Measurements from ENCODE around the gene KYAT1. TPM values are rescaled to one million over a fixed set of nuclear protein-coding genes. Genes with fewer than 3 reads are reported as not detected.

Gene KYAT1
- total and polyA plus RNA-seq, 11 donors: 9.5 to 16.7 (median 12.6) TPM

DNA sequence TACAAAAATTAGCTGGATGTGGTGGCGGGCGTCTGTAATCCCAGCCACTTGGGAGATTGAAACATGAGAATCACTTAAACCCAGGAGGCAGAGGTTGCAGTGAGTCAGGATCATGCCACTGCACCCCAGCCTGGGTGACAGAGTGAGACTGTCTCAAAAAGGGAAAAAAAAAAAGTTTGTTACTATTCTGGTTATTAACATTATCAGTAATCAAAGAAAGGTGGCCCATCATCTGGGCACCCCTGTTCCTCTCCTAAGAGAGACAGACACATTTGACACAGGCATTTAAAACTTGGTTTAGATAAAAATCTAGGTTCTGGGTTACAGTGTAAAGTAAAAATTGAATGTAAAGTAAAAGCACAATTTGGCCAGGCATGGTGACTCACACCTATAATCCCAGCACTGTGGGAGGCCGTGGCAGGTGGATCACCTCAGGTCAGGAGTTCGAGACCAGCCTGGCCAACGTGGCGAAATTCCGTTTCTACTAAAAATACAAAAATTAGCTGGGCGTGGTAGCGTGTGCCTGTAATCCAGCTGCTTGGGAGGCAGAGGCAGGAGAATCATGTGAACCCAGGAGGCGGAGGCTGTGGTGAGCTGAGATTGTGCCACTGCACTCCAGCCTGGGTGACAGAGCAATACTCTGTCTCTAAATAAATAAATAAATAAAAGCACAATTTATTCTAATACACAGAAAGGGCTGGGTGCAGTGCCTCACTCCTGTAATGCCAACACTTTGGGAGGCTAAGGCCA lies 22.3 kb upstream of the KYAT1 start:
- intact Hi-C loops (cut with DNase I): no loop called here
- TF ChIP-seq, protein P1, sequence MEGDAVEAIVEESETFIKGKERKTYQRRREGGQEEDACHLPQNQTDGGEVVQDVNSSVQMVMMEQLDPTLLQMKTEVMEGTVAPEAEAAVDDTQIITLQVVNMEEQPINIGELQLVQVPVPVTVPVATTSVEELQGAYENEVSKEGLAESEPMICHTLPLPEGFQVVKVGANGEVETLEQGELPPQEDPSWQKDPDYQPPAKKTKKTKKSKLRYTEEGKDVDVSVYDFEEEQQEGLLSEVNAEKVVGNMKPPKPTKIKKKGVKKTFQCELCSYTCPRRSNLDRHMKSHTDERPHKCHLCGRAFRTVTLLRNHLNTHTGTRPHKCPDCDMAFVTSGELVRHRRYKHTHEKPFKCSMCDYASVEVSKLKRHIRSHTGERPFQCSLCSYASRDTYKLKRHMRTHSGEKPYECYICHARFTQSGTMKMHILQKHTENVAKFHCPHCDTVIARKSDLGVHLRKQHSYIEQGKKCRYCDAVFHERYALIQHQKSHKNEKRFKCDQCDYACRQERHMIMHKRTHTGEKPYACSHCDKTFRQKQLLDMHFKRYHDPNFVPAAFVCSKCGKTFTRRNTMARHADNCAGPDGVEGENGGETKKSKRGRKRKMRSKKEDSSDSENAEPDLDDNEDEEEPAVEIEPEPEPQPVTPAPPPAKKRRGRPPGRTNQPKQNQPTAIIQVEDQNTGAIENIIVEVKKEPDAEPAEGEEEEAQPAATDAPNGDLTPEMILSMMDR (IDR thresholded peaks at IDR 0.05): no peak
- no peak for TF ChIP-seq POLR2A (IDR thresholded peaks at IDR 0.05)
- 92 to 96% (median 94%) methylated on average over 10 of the region's 10 CpGs for WGBS, 4 donors
- H3K27me3 ChIP-seq: no peaks in the 10 kb centered on the region
- peak overlapping the region in 1 of 12 donors; percentile 64 for H3K27ac ChIP-seq
- H3K4me1 ChIP-seq: peaks cover 0 to 65% (median 38%) of the 10 kb centered on the region in 12 donors
- H3K36me3 ChIP-seq: peaks cover 3 to 29% (median 22%) of the 10 kb centered on the region in 9 donors
- H3K9me3 ChIP-seq: no peaks in the 10 kb centered on the region
- DNase-seq (no peak), ATAC-seq (no peak)
- H3K4me3 ChIP-seq: no peak overlapping the region

DNA sequence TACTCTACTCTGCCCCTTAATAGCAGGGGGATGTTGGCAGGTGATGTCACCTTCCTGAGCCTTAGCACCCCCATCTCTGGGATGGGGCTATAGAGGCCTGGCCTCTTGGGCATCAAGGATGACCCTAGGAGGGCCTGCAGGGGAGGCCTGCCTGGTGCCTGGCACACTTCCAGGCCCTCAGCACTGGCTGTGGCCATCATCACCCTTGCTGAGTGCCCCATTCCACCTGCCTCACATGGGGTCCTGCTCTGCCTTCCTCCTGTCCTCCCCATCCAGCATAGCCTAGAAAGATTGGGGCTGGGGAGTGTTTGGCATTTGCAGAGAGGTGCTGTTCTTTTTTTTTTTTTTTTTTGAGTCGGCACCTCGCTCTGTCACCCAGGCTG lies 21.3 kb upstream of the KYAT1 start:
- no peak for TF ChIP-seq POLR2A (IDR thresholded peaks at IDR 0.05)
- TF ChIP-seq, protein P1 (IDR thresholded peaks at IDR 0.05): no peak
- no peak for DNase-seq

DNA sequence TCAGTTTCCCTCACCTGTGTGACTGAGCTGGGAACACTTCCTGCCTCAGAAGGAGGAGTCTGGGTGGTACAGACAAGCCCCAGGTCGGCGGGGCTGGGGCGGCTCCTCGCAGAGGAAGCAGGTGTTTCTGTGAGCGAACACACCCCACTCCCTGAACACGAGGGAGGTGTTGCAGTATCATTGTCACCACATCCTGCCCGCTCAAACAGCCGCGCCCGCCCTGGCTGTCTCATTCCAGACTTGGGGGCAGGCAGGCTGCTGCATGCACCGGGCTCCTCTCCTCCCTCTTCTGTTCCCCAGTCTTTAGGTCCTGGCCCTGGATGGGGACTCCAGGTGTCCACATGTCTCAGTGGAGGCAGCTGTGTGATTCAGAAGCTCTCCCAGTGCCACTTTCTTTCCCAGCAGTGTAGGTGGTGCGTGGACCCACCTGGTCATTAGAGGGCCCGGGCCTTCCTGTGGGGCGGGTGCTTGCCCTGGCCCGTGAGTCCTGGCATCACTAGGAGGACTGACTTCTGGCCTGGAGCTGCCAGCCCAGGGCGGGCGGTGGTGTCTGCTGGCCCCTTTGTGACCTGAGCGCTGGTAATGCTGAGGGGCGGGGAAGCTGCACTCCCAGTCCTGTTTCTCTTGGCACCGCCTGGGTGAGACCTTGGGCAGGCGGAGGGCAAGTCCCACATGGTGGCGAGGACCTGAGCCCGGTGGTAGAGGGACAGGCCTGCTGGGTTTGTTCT lies 20.8 kb upstream of the KYAT1 start:
- ATAC-seq (peak; percentile 43 to 85 (median 64)), DNase-seq (peak; percentile 64 to 80 (median 67))
- Histone ChIP-seq H3K36me3 (peaks cover 0 to 26% (median 13%) of the 10 kb centered on the region in 9 donors), H3K4me1 (peaks cover 4 to 75% (median 45%) of the 10 kb centered on the region in 12 donors), H3K4me3 (peak overlapping the region in 1 of 12 donors; percentile 16), H3K9me3 (no peaks in the 10 kb centered on the region), H3K27ac (peak overlapping the region; percentile 40 to 79 (median 71)), H3K27me3 (no peaks in the 10 kb centered on the region)
- WGBS, 4 donors: 60 to 76% (median 65%) methylated on average over 11 to 23 of the region's 23 CpGs
- intact Hi-C loops (cut with DNase I): no loop called here
- TF ChIP-seq, protein P1 (IDR thresholded peaks at IDR 0.05): no peak
- TF ChIP-seq POLR2A (IDR thresholded peaks at IDR 0.05): peak in 1 of 2 donors; percentile 29

More for the DNA sequence above, 21.3 kb upstream of the KYAT1 start:
- no peak for ATAC-seq
- Histone ChIP-seq H3K4me1 (peaks cover 4 to 74% (median 45%) of the 10 kb centered on the region in 12 donors), H3K27me3 (no peaks in the 10 kb centered on the region), H3K36me3 (peaks cover under 1 to 29% (median 16%) of the 10 kb centered on the region in 9 donors), H3K27ac (peak overlapping the region in 10 of 12 donors; percentile 57 to 79 (median 71)), H3K4me3 (no peak overlapping the region), H3K9me3 (no peaks in the 10 kb centered on the region)
- intact Hi-C loops (cut with DNase I): no loop called here
- 89 to 93% (median 90%) methylated on average over 2 of the region's 2 CpGs for WGBS, 4 donors

DNA sequence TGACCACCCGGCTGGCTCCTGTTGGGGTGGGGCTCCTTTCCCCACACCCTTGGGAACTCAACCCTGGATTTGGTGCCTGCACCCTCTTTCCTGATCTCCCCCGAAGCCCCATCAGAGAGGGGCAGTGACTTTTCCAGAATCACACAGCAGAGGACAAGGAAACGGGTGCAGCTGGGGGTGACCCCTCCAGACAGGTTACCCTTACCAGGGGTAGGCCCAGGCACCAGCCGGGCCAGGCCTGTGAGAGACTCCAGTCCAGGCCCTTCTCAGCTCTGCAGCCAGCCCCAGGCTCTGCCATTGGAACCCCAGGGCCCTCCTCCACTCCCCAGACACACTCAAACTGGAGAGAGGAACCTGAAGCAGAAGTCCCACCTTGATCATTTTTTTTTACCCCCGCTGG lies 20.1 kb upstream of the KYAT1 start:
- Histone ChIP-seq H3K4me1 (peaks cover 4 to 70% (median 44%) of the 10 kb centered on the region in 12 donors), H3K27me3 (no peaks in the 10 kb centered on the region), H3K27ac (peak overlapping the region; percentile 40 to 79 (median 71)), H3K36me3 (peaks cover 0 to 26% (median 16%) of the 10 kb centered on the region in 9 donors), H3K9me3 (no peaks in the 10 kb centered on the region), H3K4me3 (peak overlapping the region in 1 of 12 donors; percentile 16)
- 81 to 95% (median 90%) methylated on average over 4 to 5 of the region's 5 CpGs for WGBS, 4 donors
- DNase-seq: no peak
- TF ChIP-seq, protein P1 (IDR thresholded peaks at IDR 0.05): no peak
- TF ChIP-seq POLR2A (IDR thresholded peaks at IDR 0.05): no peak
- ATAC-seq: no peak
- intact Hi-C loops (cut with DNase I): no loop called here
